NCI-H345 (cell line): Measurements from ENCODE around the gene PTCHD1.

Experiments
- DNase-seq: peaks from one replicate; lab custom pipeline; 2025; lab: John Stamatoyannopoulos, UW

The PTCHD1 gene

DNA sequence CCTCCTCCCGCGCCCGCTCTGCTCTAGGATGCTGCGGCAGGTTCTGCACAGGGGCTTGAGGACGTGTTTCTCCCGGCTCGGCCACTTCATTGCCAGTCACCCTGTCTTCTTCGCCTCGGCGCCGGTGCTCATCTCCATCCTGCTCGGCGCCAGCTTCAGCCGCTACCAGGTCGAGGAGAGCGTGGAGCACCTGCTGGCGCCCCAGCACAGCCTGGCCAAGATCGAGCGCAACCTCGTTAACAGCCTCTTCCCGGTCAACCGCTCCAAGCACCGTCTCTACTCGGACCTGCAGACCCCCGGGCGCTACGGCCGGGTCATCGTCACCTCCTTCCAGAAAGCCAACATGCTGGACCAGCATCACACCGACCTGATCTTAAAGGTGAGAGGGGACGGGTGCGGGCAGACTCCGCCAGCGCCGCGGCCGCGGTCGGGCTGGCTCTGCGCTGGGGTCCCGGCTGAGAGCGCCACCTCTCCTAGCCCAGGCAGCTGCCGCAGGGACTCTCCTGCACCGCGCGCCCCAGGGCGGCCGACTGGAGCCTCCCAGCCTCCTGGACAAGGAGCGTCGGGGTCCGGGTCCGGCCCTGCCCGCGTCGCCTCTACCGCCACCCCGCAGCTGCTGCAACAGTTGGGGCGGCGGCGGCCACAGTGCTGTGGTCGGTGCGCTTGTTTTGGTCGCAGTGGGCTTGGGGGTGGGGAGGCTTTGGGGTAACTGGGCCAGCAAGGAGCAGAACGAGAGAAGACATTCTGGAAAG is at the start of gene PTCHD1:
Gene PTCHD1 (plus strand): TSS at position 2 of the 752 bp plus-strand sequence. CDS start 27 bp downstream, at position 29.
- peak; percentile 23 for DNase-seq

DNA sequence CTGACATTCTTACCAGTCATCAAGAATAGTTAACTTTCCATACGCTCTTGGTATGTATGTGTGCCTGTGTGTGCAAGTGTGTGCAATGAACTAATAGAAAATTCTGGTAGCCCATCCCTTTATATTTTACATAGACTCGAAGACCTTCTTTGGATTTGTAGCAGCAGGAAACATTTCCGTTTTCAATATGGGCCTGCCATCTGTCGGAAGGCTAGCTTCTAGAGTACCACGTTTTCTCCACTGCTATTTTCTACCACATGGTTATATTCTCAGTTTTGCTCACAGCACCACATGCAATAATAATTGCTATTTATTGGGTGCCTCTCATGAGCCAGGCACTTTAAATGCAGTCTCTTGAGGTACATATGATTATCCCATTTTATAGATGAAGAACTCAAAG is 47.9 kb upstream of the PTCHD1 start:
- DNase-seq, result no peak

DNA sequence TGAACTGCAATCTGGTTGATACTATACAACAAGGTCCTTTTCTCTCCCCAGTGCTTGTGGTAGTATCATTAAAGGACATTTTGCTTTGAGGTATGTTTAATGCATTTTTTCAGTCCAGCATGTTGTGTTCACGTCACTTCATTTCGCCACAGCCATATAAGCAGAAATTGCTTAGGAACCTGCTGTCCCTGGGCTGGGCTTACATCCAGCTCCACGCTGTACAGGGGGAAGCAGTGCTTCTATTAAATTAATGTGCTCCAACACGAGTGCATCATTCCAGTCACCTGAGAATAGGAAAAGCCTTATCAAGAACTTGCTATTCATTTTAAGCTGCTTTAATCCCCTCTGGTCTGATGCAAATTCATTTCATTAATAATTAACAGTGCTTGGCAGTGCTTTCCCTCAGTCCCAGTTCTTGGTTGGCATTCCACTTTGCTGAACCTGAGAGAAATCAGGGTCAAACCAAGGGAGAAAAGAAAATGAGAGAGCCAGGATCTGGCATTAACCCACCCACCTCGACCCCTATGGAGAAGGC is 47.4 kb upstream of the PTCHD1 start:
- DNase-seq, result no peak

DNA sequence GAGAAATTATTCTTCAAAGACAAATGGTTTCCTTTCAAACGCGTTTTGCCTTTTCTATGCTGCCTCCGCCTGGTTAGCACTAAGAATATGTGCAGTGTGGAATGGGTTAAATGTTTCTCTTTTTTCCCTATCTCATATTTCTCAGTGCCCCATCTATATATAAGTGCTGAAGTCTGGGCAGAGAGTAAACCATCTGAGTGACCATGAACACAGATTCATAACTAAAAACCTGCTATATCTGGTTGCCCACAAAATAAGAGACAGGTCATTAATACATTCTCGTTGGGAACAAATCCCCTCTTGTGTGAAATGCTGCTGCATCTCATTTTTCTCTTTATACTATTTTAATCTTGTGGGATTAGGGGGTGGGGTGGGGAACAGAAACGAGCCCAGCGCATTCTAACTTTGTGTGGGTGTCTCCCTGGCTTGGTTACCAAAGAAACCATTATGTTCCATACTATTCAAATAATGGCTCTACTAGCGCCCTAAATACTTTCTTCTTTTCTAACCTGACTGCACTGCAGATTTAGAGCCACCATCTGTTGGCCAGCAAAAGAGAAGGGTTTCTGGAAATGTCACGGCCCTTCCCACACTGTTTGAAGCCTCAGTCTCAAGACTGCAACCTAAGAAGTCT is 42.2 kb upstream of the PTCHD1 start:
- DNase-seq, result no peak

DNA sequence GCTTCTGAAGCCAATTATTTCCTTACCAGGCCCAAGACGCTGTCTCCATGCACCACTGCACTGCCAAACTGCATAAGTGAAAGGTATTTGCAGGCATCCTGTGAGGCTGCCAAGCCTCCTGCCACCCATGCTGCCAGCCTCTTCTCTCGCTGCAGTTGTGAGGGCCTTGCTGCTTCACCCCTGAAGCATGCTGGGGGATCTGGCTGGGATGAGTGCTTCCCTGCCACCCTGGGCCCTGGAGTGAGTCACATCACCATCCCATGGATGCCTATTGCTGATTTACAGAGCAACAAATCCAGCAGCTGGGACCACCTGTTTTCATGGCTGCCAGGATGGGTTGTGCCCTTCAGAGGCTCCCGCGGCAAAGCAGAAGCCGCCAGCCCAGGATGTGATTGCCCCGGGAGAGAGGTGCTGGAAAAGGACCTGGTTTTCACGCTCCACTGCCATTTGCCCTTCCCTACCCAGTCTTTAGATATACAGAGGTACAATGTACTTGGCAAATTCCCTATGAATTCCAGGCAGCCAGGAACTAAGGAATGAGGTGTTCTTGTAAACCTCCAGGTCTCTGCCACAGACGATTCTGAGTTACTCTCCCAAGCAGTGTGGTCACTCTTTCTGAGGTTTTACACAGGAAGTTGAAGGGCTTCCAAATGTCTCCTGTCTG is 41.5 kb upstream of the PTCHD1 start:
- DNase-seq, result no peak

DNA sequence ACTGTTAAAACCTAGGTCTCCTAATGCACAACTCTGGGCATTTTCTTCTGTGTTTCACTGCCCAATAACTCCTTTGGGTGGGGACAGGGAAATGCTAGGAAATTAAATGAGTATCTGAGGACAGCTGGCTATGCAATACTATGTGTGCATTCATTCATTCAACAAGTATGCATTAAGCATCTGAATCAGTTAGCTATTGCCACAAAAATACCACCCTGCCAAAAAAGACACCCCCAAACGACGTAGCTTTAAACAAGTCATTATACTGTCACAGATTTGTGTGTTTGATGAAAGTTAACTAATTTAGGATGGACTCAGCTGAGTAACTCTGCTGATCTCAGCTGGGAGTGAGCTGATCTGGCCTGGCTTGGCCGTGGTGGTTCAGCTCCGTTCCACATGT is 29.8 kb upstream of the PTCHD1 start:
- DNase-seq, result no peak

DNA sequence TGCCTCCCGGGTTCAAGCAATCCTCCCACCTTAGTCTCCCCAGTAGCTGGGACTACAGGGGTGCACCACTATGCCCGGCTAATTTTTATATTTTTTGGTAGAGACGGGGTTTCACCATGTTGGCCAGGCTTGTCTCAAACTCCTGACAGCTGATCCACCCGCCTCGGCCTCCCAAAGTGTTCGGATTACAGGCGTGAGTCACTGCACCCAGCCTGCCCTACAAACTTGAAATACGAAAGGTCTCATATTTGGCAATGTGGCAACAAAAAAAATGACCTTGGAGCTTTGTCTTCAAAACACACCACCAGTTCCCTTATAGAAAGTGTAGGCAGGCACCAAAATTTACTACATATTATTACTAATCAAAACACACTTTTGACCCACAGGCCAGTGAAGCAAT is 22.9 kb upstream of the PTCHD1 start:
- DNase-seq, result no peak

DNA sequence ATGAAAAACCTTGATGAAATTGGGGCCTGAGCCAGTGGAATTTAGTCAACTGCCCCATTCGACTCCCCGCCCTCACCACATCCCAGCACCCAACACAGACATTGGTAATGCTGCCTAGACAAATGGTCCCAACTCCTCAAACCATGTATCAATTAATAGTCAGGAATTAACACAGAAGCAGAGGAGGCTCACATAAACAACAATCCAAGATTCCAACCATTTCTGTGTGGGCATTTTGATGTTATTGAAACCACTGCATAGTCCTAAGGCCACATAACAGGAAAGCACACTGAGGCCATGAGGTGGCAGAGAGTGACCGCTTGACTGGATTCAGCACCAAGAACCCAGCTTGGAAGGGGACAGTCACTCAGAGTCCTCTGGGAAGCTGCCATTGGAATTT is 22.5 kb upstream of the PTCHD1 start:
- no peak for DNase-seq

DNA sequence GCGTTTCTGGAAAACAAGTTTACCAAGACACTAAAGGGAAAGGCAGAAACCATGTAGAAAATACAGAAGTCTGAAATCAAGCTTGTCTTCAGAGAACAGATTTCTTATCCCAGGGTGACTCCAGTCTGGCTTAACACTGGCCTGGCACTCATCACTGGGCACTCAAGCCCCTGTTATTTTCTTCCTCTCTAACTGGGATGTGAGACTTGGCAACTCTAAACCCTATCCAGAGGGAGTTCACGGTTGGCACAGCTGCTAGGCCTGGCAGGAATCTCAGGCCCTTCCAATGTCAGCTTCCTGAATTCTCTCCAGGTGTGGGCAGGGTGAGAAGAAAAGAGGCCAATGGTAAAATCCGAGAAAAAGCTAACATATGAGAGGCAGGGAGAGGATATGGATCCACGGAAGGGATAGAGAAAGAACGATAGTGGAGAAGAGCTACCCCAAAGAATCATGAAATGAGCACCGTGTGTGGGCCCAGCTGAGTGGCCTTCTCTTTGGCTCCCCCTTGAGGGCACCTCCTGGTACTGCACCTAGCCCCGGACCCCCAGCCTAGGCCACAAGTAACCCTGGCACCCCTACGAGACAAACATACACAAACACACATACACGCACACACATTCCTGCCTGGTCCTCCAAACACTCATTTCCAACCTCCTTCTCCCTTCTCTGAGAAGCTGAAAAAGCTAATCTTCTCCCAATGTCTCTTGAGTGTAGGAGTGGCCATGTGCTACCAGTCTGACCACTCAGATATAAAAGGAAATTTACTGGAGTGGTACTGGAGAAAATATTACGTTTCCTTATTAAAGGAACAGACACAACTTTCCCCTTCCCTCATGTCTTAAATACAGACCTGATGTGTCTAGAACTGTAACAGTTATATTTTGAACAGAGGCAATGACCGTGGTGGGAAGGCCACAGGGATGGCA is 16.6 kb upstream of the PTCHD1 start:
- no peak for DNase-seq

DNA sequence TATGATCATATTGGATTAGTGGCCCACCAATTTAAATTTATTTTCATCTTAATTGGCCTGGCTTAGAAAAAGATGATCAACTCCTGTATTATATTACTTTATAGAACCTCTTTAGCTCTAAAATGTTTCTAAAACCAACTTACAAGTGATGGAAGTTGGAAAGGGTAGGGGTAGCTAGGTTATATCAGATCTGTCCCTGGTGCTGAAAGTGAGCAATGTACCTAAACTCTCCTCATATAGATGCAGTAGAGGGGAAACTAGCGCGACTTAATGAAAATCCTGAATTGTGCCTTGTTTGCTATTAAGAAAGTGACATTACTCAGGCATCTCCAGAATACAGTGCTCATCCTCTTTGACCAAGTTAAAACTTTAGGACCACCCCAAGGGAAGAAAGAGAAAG is 7.5 kb upstream of the PTCHD1 start:
- DNase-seq, result no peak

DNA sequence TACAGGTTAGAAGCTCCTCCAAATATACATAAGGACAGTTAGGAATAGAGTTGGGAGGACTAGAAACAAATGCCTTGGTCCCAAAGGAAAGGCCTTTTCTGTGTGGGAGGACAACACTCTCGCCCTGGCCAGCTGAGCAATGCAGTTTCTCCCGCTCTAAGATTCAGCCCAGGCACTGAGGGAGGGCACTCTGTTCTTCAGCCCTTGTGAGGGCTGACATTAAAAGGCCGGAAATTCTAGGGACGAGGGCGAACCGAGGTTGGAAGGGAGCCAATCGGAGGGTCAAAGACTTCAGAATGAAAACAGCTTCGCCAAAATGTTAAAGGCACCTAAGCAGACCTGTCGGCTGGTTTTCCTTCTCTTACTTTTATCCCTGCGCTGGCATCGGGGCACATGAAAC is 2.9 kb upstream of the PTCHD1 start:
- DNase-seq, result no peak

DNA sequence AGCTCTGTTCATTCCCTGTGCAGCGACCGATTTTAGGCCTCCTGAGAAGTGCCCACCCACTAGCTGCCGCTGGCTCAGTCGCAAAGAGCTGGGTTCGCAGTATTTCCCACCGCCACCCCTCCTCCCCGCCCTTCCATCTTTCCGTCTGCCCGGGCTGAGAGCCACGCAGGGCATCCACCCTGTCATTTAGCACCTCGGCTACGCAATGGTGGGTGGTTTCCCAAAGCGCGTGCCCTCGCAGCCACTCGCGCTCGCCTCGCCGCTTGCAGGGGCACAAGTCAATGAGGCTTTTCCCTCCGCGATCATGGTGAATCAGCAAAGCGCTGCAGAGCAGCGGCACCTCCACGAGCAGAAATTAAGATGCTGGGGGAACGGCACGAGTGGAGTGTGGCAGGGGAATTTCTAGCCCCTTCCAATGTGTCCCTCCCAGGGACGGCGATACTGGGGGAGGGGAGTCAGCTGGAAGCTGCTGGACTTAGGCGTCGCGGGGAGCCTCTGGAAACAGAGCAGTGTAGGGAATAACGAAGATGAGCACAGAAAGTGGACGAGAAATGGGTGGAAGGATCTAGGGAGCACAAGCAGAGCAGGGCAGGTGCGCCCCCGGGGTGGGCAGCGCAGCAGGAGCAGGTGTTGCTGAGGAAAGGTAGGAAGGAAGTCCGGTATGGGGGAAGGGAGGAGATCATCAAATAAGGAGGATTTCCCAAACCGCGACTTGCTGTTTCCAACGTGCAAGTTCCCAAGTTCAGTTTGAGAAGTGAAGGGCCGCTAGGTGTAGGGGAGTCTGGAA is 2.4 kb upstream of the PTCHD1 start:
- DNase-seq, result no peak

DNA sequence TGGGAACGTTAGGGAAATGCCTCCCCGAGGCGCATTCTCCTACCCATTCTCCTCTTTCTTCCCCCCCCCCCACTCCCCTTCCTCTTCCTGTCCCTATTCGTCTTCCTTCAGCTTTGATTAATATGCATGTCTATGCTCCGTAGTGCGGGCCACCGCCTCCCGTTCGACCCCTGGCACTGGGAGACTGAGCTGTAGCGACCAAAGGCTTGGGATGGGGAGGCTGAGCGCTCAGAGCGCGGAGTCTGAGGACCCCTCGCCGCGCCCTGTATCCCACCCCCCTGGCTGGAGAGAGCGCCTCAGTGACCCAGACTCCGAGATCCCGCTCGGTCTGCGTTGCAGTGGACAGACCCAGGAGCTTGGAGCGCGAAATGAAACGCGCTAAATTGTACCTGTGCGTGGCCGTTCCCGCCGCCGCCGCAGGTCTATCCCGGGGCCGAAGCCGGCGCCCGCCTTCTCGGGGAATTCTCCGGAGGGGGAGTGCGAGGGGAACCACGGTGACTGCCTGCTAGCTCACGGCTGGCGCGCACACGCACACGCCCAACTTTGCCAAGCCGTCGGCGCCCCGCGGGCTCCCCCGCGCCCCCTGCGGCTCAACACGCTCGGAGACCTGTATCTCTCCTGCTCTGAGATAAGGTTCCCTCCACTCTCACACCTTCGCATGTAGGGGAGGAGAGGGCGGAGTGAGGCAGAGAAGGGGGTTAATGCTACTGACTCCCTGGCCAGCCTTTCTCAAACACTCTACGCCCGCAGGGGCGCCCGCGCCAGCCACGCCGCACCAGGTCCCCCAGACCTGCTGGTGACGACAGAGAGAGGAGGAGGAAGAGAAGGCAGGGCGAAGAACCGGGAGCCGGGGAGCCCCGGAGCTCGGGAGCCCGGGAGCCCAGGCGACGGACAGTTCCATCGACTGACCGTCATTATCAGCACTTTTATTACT is 1.5 kb upstream of the PTCHD1 start:
- DNase-seq, result peak; percentile 9

DNA sequence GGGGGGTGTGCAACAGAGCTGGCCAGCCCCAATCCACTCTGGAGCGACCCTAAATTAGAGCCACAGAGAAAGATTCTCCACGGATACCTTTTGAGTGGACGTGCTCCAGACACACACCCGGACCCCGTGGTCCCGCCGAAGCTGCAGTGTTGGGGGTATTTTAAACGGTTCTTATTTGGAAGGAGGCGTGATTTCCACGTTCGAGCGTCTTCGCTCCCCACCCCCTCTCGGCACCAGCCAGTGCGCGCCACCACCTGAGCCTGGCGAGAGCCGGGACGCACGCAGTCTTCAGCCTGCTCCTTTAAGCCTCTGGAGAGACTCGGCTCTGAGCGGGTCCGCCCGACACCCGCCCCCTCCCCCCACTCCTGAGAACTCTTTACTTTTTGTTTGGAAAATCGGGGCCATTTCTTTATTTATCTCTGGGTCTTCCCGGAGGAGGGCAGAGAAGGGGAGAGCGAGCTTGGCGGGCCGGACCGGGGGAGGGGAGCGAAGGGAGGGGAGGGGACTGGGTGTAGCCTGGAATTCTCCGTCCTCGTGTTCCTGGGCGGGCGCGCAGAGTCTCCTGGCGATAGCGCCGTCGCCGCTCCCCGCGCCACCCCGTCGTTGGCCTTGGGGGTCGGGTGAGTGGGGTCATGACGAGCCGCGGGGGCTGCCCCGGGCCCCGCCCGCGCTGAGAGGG is 668 bp upstream of the PTCHD1 start:
- DNase-seq, result peak; percentile 28

DNA sequence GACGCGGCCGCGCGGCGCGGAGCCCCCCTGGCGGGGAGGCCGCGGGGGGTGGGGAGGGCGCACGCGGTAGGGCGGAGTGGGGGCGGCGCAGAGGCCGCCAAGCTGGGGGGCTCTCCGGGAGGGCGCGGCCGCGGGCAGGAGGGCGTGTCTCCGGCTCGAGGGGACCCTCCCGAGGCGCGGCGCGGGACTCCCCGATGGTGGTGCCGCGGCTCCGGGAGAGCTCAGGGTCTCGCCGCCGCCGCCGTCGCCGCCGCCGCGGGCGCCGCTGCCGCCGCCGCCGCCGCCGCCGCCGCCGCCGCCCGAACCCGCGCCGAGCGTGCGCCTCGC is 165 bp upstream of the PTCHD1 start:
- DNase-seq, result no peak

DNA sequence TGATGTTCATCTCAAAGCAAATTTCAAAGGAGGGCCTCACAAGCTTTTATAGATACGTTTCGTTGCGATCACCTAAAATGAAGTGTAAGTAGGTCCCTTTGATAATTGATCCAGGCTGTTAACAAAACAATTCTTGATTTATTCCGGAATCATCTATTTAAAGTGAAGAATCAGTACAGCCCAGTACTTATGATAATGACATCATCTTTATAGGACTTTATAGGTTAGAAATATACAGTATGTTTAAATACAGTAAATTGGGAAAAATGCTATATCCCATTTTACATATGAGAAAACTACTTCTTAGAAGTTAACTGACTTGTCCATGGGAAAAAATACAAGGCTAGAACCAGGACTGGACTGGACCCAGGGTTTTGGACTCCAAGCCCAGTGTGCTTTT is 3.7 kb downstream of the PTCHD1 start:
- DNase-seq, result no peak

DNA sequence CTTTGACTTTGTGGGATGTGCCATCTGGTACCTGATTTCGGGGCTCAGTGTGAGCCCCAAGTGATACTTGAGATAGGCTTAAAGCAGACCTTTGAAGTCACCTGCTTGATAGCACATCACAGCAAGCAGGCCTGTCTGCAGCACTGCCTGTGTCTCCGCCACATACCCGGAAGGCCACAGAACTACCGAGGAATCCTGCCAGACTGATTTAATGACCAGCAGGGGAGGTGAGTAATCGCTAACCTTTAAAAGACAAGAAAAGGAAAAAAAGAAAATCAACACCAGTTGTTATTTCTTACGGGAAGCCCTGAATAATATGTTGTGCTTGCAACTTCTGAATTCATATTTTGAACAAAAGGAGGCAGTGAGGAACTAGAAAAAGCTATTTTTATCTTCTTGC is 6.8 kb downstream of the PTCHD1 start:
- DNase-seq, result no peak

DNA sequence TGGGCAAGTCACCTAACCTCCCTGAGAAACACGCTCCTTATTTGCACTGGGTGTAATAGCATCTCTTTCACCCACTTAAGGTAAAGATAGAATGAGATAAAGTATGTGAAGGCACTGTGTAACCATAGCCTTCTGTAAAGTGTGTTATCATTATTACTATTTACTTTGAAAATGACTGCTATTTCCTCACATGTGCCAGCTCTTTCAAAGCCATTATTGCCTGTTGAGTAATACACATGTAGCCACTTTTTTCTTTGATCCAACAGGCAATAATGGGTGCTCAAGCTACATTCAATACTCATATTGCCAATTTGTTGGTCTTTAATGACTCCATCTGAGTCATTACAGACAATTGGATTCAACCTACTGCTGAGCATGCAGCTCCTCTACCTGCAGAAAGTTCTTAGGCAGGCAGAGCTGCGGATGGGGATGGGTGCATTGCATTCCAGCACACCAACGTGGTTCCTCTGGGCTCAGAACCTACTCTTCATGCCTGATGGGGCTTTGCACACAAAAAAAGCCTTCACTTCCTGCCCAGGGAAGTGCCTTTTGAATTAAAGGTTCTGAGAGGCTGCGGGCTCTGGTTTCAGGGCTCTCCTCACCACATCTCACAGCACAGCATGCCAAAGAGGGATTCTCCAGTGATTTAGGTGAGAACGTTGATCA is 9.7 kb downstream of the PTCHD1 start:
- no peak for DNase-seq

DNA sequence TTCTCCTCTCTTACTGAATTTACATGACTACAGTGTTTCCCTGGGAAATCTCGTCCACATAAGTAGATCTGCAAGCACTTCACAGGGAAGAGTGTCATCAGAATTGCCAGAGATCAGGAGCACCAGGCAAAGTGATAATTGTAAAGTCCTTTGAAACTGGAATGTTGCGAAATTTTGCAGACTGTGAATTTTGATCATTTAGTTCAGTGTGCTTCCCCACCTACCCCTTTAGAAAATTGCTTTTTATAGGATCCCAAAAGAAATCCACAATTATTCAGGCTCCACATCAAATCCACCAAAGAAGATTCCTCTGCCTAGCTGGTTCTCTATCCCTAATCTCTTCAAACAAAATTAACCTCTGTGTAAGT is 10.2 kb downstream of the PTCHD1 start:
- no peak for DNase-seq
